Fibroblast of upper back skin (primary cell): ENCODE measurements around the gene IFT22.
"Not testable (repeated sequence)": the region's sequence is repeated elsewhere in the genome, so short reads cannot be mapped to it uniquely, and the experiment has no call there.

Experiments
- DNase-seq: peaks from one replicate; pipeline ENCODE4 v3.0.0-alpha.2; 2013

Gene IFT22

GRCh38 chr7:101273206-101273605, 48.4 kb downstream of the IFT22 start:
- DNase-seq: no peak

- DNase-seq: no peak
Observed at GRCh38 chr7:101271021-101271420, 50.6 kb downstream of the IFT22 start.

DNA sequence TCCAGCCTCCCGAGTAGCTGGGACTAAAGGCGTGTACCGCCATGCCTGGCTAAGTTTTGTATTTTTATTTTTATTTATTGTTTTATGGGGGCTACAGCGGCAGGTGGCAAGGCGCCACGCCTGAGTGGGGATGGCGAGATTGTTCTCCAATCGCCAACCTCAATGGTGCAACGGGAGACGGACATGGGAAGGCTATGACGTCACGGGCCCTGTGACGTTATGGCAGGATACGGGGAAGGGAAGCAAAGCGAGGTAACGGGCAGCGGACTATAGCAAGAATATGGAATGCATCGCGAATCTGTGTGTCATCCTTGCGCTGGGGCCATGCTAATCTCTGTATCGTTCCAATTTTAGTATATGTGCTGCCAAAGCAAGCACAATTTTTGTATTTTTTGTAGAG, 51.9 kb downstream of the IFT22 start:
- no peak for DNase-seq

GRCh38 chr7:101265622-101266516, 55.7 kb downstream of the IFT22 start:
- no peak for DNase-seq

GRCh38 chr7:101264102-101264706, 57.4 kb downstream of the IFT22 start:
- DNase-seq: not testable (repeated sequence)
